SKM-1 (cell line): ENCODE measurements around the gene S100A9.
"Not testable (repeated sequence)": the region's sequence is repeated elsewhere in the genome, so short reads cannot be mapped to it uniquely, and the experiment has no call there.

ENCODE experiments used
- DNase-seq: peaks from one replicate; lab custom pipeline; 2025; ENCODE audit not compliant: unreplicated experiment; lab: John Stamatoyannopoulos, UW

The S100A9 gene

DNA sequence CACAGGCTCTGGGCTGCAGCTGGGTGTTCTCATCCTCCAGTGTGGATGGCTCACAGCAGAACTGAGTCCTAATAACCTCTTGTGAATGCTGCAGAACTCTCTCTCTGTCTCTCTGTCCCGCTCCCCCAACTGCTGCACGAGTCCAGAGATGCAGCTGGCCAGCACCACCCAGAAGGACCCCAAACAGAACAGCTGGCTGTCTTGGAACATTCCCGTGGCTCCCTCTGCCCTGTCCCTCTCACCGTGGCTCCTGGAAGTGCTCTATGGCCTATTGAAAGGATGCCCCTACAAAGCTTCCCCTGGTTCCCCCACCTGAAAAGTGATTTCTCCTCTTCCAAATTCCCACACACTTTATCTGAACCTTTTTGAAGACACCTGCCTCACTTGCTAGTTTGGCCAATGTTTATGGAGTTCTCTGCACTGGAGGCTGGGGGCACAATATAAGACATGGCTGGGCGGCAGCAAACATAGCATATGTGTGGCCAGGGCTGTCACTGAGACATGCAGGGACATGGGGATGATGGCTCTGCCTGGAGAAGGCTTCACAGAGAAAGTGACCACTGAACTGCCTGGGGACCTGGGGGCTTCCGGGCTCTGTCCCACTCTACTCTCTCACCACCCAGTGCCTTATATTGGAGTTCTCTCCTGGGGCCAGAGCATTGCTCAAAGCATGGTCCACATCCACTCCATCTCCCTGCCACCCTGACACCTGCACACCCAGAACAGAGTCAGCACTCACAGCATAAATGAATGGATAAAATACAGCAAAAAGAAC is 48.4 kb downstream of the S100A9 start:
- not testable (repeated sequence) for DNase-seq

GRCh38 chr1:153407274-153407673 is 49.6 kb downstream of the S100A9 start:
- not testable (repeated sequence) for DNase-seq
